Measurements from ENCODE around the gene ZBTB46.

GRCh38 chr20:63778857-63779256, 52.2 kb downstream of the ZBTB46 start:
- TF ChIP-seq, protein P1, sequence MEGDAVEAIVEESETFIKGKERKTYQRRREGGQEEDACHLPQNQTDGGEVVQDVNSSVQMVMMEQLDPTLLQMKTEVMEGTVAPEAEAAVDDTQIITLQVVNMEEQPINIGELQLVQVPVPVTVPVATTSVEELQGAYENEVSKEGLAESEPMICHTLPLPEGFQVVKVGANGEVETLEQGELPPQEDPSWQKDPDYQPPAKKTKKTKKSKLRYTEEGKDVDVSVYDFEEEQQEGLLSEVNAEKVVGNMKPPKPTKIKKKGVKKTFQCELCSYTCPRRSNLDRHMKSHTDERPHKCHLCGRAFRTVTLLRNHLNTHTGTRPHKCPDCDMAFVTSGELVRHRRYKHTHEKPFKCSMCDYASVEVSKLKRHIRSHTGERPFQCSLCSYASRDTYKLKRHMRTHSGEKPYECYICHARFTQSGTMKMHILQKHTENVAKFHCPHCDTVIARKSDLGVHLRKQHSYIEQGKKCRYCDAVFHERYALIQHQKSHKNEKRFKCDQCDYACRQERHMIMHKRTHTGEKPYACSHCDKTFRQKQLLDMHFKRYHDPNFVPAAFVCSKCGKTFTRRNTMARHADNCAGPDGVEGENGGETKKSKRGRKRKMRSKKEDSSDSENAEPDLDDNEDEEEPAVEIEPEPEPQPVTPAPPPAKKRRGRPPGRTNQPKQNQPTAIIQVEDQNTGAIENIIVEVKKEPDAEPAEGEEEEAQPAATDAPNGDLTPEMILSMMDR (IDR thresholded peaks at IDR 0.05; ENCODE audit: borderline replicate concordance, extremely low read depth, low read length, poor library complexity, severe bottlenecking): no peak
- no peak for TF ChIP-seq EZH2 (IDR thresholded peaks at IDR 0.05; ENCODE audit: borderline replicate concordance, low read depth, low read length, severe bottlenecking)

All from DND-41 (cell line).